Sigmoid colon (tissue), 4 donors: Measurements from ENCODE around the gene THBD.

Source experiments
- EP300 ChIP-seq, 4 donors: sonication (generic); formaldehyde crosslinking; IDR thresholded peaks; one replicate each; pipeline ENCODE4 v1.6.1; 2017; ENCODE audit warnings: antibody characterized with exemption in 4 of 4
- POLR2A ChIP-seq, 2 donors: fragments of 450-650 bp; IDR thresholded peaks; one replicate each; pipeline ENCODE4 v1.6.1; 2016; ENCODE audit warnings: antibody characterized with exemption in 2 of 2, mild to moderate bottlenecking in 2 of 2, moderate library complexity in 2 of 2
- TF ChIP-seq, protein P1 (sequence below), 4 experiments: fragments of 450-650 bp in 3 of 4; fragments of 200-600 bp in 1 of 4; IDR thresholded peaks; one replicate each; pipeline ENCODE4 v1.5.1; 2016 to 2019; ENCODE audit warnings: antibody characterized with exemption in 4 of 4, mild to moderate bottlenecking in 3 of 4, moderate library complexity in 2 of 4

DNA sequence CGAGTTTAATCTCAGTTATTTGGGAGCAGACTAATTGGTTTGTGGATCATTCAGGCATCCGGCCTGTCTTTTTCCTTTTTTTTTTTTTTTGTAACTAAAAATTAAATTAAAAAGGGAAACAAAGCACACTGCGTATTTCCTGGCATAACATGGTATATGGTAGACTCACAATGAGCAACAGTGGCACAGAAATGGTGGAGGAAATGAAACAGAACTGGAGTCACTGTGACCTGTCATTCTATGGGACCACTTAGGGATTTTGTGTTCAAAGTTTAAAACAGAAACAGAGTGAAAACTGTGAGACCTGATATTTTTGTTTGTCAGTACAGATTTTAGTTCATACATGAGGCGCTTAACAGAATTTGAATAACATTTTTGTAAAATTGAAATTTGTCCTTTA lies 41.4 kb upstream of the THBD start:
- TF ChIP-seq, protein P1, sequence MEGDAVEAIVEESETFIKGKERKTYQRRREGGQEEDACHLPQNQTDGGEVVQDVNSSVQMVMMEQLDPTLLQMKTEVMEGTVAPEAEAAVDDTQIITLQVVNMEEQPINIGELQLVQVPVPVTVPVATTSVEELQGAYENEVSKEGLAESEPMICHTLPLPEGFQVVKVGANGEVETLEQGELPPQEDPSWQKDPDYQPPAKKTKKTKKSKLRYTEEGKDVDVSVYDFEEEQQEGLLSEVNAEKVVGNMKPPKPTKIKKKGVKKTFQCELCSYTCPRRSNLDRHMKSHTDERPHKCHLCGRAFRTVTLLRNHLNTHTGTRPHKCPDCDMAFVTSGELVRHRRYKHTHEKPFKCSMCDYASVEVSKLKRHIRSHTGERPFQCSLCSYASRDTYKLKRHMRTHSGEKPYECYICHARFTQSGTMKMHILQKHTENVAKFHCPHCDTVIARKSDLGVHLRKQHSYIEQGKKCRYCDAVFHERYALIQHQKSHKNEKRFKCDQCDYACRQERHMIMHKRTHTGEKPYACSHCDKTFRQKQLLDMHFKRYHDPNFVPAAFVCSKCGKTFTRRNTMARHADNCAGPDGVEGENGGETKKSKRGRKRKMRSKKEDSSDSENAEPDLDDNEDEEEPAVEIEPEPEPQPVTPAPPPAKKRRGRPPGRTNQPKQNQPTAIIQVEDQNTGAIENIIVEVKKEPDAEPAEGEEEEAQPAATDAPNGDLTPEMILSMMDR (IDR thresholded peaks at IDR 0.05), result no peak
- TF ChIP-seq POLR2A (IDR thresholded peaks at IDR 0.05) (no peak), EP300 (IDR thresholded peaks at IDR 0.05) (no peak)
